Measurements from ENCODE around the gene GPR137C.

Gene GPR137C

GRCh38 chr14:52575858-52576257, 23.2 kb downstream of the GPR137C start:
- no peak for DNase-seq

- DNase-seq: no peak
Observed at GRCh38 chr14:52583544-52583943, 30.9 kb downstream of the GPR137C start.

DNA sequence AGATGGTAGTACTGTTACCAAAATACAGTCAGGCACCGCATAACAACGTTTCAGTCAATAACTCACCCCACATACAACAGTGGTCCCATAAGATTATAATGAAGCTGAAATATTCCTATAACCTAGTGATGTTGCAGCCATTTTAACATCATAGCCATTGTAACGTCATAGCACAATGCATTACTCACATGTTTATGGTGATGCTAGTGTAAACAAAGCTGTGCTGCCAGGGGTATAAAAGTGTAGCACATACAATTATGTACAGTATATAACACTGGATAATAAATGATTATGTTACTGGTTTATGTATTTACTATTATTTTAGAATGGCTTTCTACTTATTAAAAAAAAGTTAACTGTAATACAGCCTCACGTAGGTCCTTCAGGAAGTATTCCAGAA, 37.0 kb downstream of the GPR137C start:
- DNase-seq: no peak

GRCh38 chr14:52590318-52590717, 37.7 kb downstream of the GPR137C start:
- DNase-seq: no peak

DNA sequence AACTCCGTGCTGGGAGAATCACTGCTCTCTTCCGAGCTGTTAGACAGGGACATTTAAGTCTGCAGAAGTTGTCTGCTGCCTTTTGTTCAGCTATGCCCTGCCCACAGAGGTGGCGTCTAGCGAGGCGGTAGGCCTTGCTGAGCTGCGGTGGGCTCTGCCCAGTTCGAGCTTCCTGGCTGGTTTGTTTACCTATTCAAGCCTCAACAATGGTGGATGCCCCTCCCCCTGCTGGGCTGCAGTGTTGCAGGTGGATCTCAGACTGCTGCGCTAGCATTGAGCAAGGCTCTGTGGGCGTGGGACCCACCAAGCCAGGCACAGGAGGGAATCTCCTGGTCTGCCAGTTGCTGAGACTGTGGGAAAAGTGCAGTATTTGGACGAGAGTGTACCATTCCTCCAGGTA, 43.7 kb downstream of the GPR137C start:
- DNase-seq: no peak

GRCh38 chr14:52596861-52597260, 44.2 kb downstream of the GPR137C start:
- DNase-seq: no peak

- DNase-seq: no peak
Observed at GRCh38 chr14:52598568-52598967, 45.9 kb downstream of the GPR137C start.

GRCh38 chr14:52599974-52600373, 47.3 kb downstream of the GPR137C start:
- DNase-seq: no peak

GRCh38 chr14:52602131-52602530, 49.5 kb downstream of the GPR137C start:
- DNase-seq: no peak

DNA sequence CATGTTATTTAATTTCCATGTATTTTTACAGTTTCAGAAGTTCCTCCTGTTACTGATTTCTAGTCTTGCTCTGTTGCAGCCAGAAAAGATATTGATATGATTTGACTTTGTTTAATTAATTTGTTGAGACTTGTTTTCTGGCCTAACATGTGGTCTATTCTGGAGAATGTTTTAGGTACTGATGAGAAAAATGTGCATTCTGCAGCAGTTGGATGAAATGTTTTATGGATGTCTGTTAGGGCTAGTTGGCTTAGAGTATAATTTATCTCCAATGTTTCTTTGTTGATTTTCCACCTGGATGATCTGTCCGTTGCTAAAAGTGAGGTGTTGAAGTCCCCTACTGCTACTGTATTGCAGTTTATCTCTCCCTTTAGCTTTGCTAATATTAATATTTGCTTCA, 54.4 kb downstream of the GPR137C start:
- DNase-seq: no peak

DNA sequence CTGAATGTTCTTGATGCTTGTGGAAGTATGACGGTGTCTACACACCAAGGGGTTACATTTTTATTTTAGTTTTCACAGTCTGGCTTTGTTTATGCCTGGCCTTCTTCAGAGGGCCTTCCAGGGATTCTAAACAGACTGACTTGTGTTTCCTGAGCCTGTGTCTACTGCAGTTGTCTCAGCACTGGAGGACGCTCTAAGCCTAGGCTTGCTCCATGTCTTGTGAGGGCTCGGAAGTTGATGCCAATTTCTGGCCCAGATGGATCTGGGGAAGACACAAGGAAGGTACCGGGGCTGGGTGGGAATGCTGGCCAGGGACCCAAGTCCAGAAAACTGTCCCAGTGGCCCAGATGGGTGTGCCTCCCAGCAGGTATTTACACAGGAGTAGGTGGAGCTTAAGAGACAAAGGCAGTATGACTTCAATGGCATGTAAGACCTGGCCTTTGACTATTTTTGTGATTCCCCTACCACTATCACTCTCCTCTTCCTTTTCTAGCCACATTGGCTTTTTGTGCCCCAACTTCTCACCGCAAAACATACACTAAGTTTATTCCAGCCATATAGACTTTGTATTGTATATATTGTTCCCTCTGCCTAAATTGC, 56.9 kb downstream of the GPR137C start:
- no peak for DNase-seq

DNA sequence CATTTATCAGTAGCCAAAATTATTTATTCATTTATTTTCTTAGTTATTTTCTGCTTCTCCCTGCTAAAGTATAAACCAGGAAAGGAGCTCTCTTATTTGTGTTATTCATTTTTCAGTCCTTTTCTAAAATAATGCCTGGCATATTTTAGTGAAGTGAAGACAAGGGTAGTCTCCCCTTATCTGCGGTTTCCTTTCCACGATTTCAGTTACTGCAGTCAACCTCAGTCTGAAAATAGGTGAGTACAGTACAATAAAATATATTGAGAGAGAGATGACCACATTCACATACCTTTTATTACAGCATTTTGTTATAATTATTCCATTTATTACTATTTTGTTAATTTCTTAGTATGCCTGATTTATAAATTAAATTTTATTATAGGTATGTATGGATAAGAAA, 57.6 kb downstream of the GPR137C start:
- no peak for DNase-seq

DNA sequence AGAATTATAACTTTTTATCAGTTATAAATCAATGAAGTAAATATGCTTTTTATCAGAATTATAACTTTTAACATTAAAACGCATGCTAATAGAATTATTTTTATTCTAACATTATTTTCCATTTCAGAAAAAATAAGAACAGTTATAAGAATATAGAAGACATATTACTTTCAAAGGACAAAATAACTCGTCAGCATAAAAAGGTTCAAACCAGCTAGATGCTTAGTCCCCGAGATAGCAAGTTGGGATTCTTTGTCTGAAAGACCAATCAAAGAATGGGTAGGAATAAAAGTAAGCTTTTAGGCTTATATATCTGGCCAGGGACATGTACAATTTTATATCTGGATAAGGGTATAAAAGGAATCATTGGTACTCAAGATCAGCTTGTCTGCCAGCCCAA, 66.0 kb downstream of the GPR137C start:
- DNase-seq: no peak

- no peak for DNase-seq
Observed at GRCh38 chr14:52619687-52620086, 67.1 kb downstream of the GPR137C start.

DNA sequence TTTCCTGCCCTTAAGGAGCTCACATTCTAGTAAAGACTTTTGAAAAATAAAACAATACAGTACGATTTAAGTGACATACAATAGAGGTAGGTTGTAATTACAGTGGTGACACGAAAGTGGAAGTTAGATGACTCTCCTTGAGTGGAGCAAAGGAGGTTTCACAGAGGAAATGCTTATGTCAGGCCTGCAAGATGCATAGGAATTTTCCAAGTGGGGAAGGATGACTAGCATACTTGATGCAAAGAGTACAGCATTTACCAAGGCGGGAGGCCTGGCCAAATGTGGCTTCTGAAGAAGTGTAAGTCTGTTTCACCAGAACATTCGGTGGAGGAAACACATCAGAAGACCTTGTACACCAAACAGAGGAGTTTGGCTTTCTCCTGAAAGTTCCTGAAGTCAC, 87.5 kb downstream of the GPR137C start:
- DNase-seq: no peak

- no peak for DNase-seq
Observed at GRCh38 chr14:52641745-52642144, 89.1 kb downstream of the GPR137C start.

- no peak for DNase-seq
Observed at GRCh38 chr14:52649511-52649910, 96.9 kb downstream of the GPR137C start.

GRCh38 chr14:52650774-52651173, 98.1 kb downstream of the GPR137C start:
- no peak for DNase-seq

GRCh38 chr14:52656905-52657304, 104.3 kb downstream of the GPR137C start:
- no peak for DNase-seq

DNA sequence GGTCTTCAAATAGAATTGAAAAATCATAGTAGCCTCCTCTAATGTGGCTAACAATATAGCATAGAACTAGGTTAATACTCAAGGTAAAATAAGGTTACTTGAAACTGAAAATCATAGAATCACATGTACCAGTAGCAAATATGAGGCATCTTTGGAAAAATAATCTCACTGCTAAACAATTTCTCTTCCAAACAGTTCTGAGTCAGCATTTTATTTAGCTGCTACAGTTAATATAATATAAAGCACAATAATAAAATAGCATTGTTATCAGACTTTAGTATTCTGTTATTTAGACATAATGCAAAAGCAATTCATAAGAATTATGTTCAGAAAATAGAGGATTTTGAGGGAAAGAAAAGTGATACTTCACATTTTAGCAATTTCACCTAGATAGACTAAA, 107.7 kb downstream of the GPR137C start:
- no peak for DNase-seq

GRCh38 chr14:52660832-52661231, 108.2 kb downstream of the GPR137C start:
- no peak for DNase-seq

DNA sequence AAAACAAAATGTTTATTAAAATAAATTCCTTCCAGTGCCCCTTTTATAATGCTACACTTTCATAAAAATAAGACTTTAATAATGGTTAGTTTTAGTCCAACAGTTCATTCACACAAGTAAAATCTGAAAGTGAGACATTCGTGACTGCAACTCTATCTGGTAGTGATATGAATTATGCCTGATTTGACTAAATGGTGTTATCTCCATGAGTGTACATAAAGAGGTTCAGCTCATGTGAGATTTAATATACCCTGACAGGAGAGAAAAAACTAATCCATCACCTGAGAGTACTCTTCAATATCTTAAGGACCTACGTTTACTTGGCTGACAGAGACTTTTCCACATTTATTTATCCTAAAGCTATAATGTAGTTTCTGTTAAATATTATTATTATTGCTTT, 108.7 kb downstream of the GPR137C start:
- no peak for DNase-seq

DNA sequence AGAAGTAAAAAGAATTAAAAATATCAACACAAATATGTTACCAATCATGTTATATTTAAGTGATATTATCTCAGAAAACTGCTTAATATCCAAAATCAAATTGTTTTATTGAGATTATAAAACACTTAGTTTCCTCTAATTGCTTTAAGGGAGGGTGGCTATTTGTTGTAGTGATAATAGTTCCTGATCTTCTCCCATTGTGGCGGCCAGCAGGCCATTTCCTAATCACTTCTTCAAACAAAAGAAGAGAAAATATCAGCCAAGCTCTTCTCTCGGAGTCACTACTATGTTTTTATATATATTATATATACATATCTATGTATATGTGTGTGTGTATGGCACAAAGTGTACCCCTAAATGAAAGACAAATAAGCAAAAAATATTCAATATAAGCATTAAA, 111.2 kb downstream of the GPR137C start:
- no peak for DNase-seq

- DNase-seq: no peak
Observed at GRCh38 chr14:52678591-52678990, 126.0 kb downstream of the GPR137C start.

- DNase-seq: no peak
Observed at GRCh38 chr14:52683985-52684520, 131.4 kb downstream of the GPR137C start.

Data from activated naive CD4-positive, alpha-beta T cell treated with anti-CD3 and anti-CD28 coated beads, Interleukin-2, amount 50 U/mL, for 16 hours (primary cell).